Bronchial epithelial cell (primary cell): ENCODE measurements around the gene CELF2. TPM values are rescaled to one million over a fixed set of nuclear protein-coding genes. Genes with fewer than 3 reads are reported as not detected.

Experiments
- DNase-seq: peaks from one replicate; pipeline ENCODE4 v3.0.0-alpha.2; 2010; ENCODE audit warnings: low read depth
- FAIRE-seq: peaks from 2 replicates; lab custom pipeline; 2011; peaks lifted over from hg19 to GRCh38; lab: Jason Lieb, UNC
- H3K27me3 ChIP-seq: 2 replicates; pipeline ENCODE4 v1.5.1; 2011; ENCODE audit warnings: low read length; ENCODE audit not compliant: control insufficient read depth, insufficient read depth
- H3K36me3 ChIP-seq: 2 replicates; pipeline ENCODE4 v1.5.1; 2011; ENCODE audit warnings: low read length; ENCODE audit not compliant: control insufficient read depth, insufficient read depth
- H3K4me3 ChIP-seq: 2 replicates; pipeline ENCODE4 v1.5.1; 2011; ENCODE audit warnings: mild to moderate bottlenecking, low read depth, low read length, control low read depth
- total RNA-seq: library from RNA; depleted of rRNA; stranded (reverse); fragments of >200 nt; gene quantifications from 2 replicates; pipeline ENCODE4 v1.2.1, GENCODE V29; 2014
- TF ChIP-seq, protein P1 (sequence below): IDR thresholded peaks from 2 replicates; pipeline ENCODE4 v1.5.1; 2011; ENCODE audit warnings: mild to moderate bottlenecking, moderate library complexity, low read length, control low read depth, inconsistent platforms; ENCODE audit not compliant: insufficient read depth, severe bottlenecking

CELF2 gene
- total RNA-seq, 1 donor from 2014 or later = 2.1 TPM

DNA sequence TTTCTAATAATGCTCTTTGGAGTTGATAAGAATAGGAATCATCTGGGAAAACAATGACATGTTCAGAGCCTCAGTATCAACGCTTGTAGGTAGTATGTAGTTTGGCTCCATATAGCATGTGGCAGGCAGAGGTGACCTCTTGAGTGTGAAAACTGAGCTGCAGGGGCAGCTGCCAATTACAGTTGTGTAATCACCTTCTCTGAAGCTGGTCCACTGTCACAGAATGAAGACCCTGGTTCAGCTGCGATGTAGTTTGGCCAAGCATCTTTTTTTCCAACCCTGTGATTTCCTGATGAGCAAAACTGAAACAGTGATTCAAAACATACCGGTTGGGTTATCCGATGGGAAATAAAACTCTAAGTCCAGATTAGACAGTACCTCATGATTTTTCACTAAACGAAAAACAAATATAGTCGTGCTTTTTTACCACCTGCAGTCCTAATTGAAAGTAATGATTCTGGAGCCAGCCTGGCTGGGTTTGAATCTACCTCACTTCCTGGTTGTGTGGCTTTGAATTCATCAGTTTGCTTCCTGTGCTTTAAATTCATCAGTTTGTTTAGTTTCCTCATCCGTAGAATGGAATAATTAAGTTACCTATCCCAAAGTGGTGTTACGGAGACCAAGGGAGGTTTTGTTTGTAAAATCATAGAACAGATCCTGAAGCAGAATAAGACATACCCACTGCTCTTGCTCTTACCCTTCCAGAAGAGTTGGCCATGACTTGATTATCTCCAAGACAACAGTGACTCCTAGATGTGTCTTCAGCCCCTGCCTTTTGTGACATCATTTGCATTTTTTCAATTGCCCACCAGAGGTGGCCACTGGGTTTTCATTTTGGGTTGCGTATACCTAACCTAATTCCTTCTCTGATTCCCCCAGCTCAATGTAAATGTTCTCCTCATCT lies 87.4 kb downstream of the CELF2 start:
- DNase-seq = no peak
- Histone ChIP-seq H3K4me3 (no peak overlapping the region), H3K36me3 (no peaks in the 10 kb centered on the region), H3K27me3 (no peaks in the 10 kb centered on the region)
- no peak for FAIRE-seq
- TF ChIP-seq, protein P1, sequence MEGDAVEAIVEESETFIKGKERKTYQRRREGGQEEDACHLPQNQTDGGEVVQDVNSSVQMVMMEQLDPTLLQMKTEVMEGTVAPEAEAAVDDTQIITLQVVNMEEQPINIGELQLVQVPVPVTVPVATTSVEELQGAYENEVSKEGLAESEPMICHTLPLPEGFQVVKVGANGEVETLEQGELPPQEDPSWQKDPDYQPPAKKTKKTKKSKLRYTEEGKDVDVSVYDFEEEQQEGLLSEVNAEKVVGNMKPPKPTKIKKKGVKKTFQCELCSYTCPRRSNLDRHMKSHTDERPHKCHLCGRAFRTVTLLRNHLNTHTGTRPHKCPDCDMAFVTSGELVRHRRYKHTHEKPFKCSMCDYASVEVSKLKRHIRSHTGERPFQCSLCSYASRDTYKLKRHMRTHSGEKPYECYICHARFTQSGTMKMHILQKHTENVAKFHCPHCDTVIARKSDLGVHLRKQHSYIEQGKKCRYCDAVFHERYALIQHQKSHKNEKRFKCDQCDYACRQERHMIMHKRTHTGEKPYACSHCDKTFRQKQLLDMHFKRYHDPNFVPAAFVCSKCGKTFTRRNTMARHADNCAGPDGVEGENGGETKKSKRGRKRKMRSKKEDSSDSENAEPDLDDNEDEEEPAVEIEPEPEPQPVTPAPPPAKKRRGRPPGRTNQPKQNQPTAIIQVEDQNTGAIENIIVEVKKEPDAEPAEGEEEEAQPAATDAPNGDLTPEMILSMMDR = no peak

DNA sequence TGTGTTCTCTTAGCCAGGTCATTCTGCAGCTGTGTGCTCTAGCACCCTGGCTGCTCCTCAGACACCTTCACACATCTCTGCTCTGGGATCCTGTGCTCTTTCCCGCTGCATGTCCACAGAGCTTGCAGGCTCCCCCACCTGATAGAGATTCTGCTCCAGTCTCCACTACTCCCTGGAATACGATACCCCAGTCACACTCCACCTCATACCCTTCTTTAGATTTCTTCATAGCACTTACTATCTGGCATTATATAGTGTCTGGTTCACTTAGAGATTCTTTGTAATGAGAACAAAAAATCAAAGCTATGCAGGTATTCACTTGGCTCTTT lies 88.0 kb downstream of the CELF2 start:
- TF ChIP-seq, protein P1 = no peak
- Histone ChIP-seq H3K27me3 (no peaks in the 10 kb centered on the region), H3K4me3 (no peak overlapping the region), H3K36me3 (no peaks in the 10 kb centered on the region)
- FAIRE-seq (no peak), DNase-seq (no peak)

DNA sequence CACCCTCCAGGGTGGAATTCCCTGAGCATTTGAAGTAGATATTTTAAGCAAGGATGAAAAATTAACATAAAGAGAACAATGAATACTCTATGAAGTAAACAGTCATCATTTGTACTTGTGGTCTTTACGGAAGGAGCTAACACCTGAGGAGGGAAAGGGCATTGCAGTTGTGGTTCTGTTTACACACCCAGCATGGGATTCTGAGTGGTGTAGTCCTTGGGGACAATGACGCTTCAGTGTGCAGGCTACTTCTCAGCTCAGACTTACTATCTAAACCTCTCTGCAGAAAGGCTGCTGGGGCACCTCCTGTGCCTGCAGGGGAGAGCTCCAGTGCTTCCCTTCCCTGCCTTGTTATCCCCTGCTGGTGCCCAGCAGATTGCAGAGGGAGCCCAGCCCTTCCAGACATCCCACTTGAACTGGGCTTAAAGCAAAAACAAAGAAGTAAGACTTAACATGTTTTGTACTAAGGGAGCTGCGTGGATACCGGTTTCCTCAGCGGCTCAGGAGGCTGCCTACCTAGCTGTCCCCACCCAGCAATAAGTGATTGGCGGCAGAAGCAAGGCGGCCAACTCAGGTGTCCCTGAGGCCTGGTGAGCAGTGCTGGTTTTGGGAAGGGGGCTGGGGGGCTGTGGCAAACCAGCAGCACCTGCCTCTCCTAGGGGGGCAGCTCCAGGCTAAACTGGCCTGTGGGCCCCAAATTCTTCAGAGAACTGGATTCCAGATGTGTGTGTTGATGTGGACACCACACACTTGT lies 89.1 kb downstream of the CELF2 start:
- Histone ChIP-seq H3K36me3 (no peaks in the 10 kb centered on the region), H3K27me3 (no peaks in the 10 kb centered on the region), H3K4me3 (no peak overlapping the region)
- no peak for FAIRE-seq
- TF ChIP-seq, protein P1 = no peak
- no peak for DNase-seq

DNA sequence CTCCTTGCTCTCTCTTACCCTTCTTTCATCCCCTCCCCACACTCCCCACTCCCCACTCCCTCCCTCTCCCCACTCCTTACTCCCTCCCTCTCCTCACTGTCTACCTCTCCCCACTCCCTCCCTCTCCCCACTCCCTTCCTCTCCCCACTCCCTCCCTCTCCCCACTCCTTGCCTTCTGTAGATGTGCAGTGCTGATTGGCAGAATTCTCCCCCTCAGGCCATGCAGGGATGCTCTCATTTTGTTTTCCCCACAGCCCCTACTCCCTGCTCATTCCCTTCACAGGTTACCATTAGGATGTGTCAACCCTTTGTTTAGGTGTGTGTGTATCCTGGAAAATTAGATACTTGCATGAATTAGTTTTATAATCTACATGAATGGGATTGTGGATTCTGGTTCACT lies 90.3 kb downstream of the CELF2 start:
- no peaks in the 10 kb centered on the region for H3K27me3 ChIP-seq
- FAIRE-seq (no peak), DNase-seq (no peak)
- H3K36me3 ChIP-seq = no peaks in the 10 kb centered on the region
- TF ChIP-seq, protein P1 = no peak
- no peak overlapping the region for H3K4me3 ChIP-seq

DNA sequence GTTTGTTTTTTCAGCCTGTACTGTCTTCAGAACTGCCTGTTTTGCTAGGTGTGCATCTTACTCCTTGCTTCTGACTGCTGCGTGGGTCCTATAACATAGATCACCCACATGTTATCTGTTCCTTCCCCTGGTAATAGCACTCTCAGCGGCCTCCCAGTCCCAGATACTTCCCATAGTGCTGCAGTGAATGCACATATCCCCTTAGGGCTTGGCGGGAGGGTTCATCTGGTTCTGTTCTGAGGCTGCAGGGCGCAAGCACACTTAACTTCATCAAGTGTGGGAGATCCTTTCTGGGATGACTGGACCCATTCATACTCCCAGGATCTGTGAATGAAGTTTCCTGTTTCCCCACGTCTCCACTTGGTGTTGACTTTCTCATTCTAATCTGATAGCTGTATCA lies 90.7 kb downstream of the CELF2 start:
- H3K27me3 ChIP-seq = no peaks in the 10 kb centered on the region
- no peak overlapping the region for H3K4me3 ChIP-seq
- TF ChIP-seq, protein P1 = no peak
- DNase-seq (no peak), FAIRE-seq (no peak)
- H3K36me3 ChIP-seq = no peaks in the 10 kb centered on the region
